ENCODE data around the gene TOM1.

DNA sequence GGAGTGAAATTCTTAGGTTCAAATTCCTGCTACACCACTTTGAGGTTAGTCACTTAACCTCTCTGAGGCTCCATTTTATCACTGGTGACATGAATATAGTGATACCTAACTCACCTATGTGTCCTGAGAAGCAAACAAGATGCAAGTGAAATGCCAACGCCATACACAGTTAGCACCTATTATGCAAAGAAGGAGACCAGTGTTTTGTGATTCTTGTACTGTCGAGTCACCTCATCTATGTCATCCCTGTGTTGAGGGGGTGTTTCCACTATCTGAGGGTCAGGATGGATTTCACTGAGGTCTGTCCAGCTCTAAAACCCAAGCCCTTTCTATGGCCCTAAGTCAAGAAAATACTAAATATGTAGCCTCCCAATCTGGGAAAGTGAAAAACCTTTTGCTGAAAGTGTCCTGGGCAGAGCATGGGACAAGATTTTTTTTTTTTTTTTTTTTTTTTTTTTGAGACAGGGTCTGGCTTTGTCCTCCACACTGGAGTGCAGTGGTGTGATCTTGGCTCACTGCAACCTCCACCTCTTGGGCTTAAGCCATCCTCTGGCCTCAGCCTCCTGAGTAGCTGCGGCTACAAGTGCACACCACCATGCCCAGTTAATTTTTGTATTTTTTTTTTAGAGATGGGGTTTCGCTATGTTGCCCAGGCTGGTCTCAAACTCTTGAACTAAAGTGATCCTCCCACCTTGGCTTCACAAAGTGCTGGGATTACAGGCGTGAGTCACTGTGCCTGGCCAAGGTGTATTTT, 95.3 kb downstream of the TOM1 start:
- TF ChIP-seq, protein P1, sequence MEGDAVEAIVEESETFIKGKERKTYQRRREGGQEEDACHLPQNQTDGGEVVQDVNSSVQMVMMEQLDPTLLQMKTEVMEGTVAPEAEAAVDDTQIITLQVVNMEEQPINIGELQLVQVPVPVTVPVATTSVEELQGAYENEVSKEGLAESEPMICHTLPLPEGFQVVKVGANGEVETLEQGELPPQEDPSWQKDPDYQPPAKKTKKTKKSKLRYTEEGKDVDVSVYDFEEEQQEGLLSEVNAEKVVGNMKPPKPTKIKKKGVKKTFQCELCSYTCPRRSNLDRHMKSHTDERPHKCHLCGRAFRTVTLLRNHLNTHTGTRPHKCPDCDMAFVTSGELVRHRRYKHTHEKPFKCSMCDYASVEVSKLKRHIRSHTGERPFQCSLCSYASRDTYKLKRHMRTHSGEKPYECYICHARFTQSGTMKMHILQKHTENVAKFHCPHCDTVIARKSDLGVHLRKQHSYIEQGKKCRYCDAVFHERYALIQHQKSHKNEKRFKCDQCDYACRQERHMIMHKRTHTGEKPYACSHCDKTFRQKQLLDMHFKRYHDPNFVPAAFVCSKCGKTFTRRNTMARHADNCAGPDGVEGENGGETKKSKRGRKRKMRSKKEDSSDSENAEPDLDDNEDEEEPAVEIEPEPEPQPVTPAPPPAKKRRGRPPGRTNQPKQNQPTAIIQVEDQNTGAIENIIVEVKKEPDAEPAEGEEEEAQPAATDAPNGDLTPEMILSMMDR (IDR thresholded peaks at IDR 0.05), result no peak
- TF ChIP-seq POLR2A (IDR thresholded peaks at IDR 0.05), result no peak

Measured in tibial nerve (tissue), 3 donors.